Heart left ventricle (tissue), 16 donors: ENCODE data around the gene FAM216A. TPM values are rescaled to one million over a fixed set of nuclear protein-coding genes. Genes with fewer than 3 reads are reported as not detected.
A peak's percentile ranks its signal among the peaks of the same experiment; 100 is the strongest.

Experiments used
- ATAC-seq, 4 donors: fragments of 200-7000 bp; cut with Tn5 transposase; one replicate each; pipeline ENCODE4 v1.9.1; 2020 to 2022; ENCODE audit warnings: moderate library complexity in 4 of 4, mild to moderate bottlenecking in 3 of 4, moderate number of reproducible peaks in 1 of 4
- DNase-seq, 5 donors: peaks; one replicate each; pipeline ENCODE4 v3.0.0-alpha.2; 2020
- H3K27ac ChIP-seq, 12 donors: fragments of 200-600 bp; sonication (generic) in 4 of 12; one replicate each; pipeline versions ENCODE4 v1.5.0 to v1.8.0; 2016 to 2022; ENCODE audit warnings: mild to moderate bottlenecking in 2 of 12
- H3K27me3 ChIP-seq, 9 donors: fragments of 200-600 bp; sonication (generic) in 2 of 9; one replicate each; pipeline versions ENCODE4 v1.5.1 to v1.8.0; 2016 to 2022; ENCODE audit warnings: mild to moderate bottlenecking in 3 of 9
- H3K36me3 ChIP-seq, 9 donors: fragments of 200-600 bp; sonication (generic) in 2 of 9; one replicate each; pipeline versions ENCODE4 v1.5.0 to v1.8.0; 2018 to 2022; ENCODE audit warnings: mild to moderate bottlenecking in 2 of 9
- H3K4me1 ChIP-seq, 12 donors: fragments of 200-600 bp; sonication (generic) in 4 of 12; one replicate each; pipeline versions ENCODE4 v1.5.0 to v1.8.0; 2016 to 2022; ENCODE audit warnings: mild to moderate bottlenecking in 3 of 12
- H3K4me3 ChIP-seq, 12 donors: fragments of 200-600 bp; sonication (generic) in 4 of 12; one replicate each; pipeline versions ENCODE4 v1.5.0 to v1.8.0; 2017 to 2022; ENCODE audit warnings: mild to moderate bottlenecking in 9 of 12, moderate library complexity in 4 of 12
- H3K9me3 ChIP-seq, 12 donors: fragments of 200-600 bp; sonication (generic) in 4 of 12; one replicate each; pipeline versions ENCODE4 v1.5.0 to v1.8.0; 2016 to 2022; ENCODE audit warnings: mild to moderate bottlenecking in 1 of 12
- CTCF ChIP-seq, 12 donors: fragments of 200-600 bp; sonication (generic) in 4 of 12; IDR thresholded peaks; one replicate each; pipeline versions ENCODE4 v1.5.0 to v1.8.0; 2018 to 2022; ENCODE audit warnings: antibody characterized with exemption in 12 of 12, mild to moderate bottlenecking in 5 of 12
- POLR2A ChIP-seq, 2 donors: fragments of 450-650 bp; IDR thresholded peaks; one replicate each; pipeline ENCODE4 v1.6.1; 2017; ENCODE audit warnings: antibody characterized with exemption in 2 of 2, mild to moderate bottlenecking in 2 of 2, moderate library complexity in 2 of 2
- WGBS, 4 donors: extraction: QIAGEN DNeasy Blood & Tissue Kit in 2 of 4; methylation state at CpG; one replicate each; pipeline versions ENCODE4 v1.1.5 to v1.1.7; 2013 to 2018; 5-methylcytosine and 5-hydroxymethylcytosine counted together
- intact Hi-C, 10 donors: fragments of 100-400 bp; cut with DNase I; formaldehyde crosslinking; loops; one replicate each; pipeline versions ENCODE4 v1.11.1 to v1.14.2; 2022
- polyA plus RNA-seq, 2 donors: library from polyadenylated mRNA; stranded (reverse); fragments of 200-250 nt; gene quantifications; one replicate each; pipeline ENCODE4 v1.2.3, GENCODE V29; 2013
- total RNA-seq, 9 donors: library from RNA; depleted of rRNA in 2 of 9; stranded (reverse); fragments of >200 nt in 2 of 9; fragmentation: NEBNext Ultra II Directional in 3 of 9; extraction: Animal tissue kit (Norgen Biotek cat#: 25700) in 3 of 9; gene quantifications; one replicate each; pipeline versions ENCODE4 v1.1.0 to v1.2.4, GENCODE V29; 2016 to 2023
- donor health status: ischemic (EF 13 %, LVEDD 7.1; RV severe dilation, severe dysfunction).
- donor health status: healthy with polysubstance abuse.
- donor health status: DM: no; HTN: yes; CAD: no.
- donor health status: DM: no; HTN: no; CAD: no.
- donor health status: ischemic (EF 25% LVEDD 6.9; RV normal size, moderate dysfunction).
- donor health status: ischemic (EF 25% LVEDD 5.7; RV mildly dilated, moderate dysfunction).
- donor health status: healthy.
- donor health status: DM: yes; HTN: yes; CAD: no.
- donor health status: ischemic (EF 35%, LVEDD 5.7; RV mildly dilated, moderate dysfunction).
- donor health status: nonischemic (EF 11% LVEDD 7.7; RV severe dilation, severe dysfunction).
- donor health status: DM: yes; HTN: yes; CAD: no.
- donor health status: PGD.
- donor health status: ischemic (EF 29% LVEDD 5.4; RV normal size, mild dysfunction).
- donor health status: nonischemic (EF 23%, LVEDD 6.1; RV moderate dilation, normal function).

Gene FAM216A
- total and polyA plus RNA-seq, 11 donors, result 3.6 to 29.3 (median 5.8) TPM

GRCh38 chr12:110501399-110501751 is 32.7 kb downstream of the FAM216A start:
- H3K9me3 ChIP-seq, result no peaks in the 10 kb centered on the region
- peak in 2 of 5 donors; percentile 21 to 38 for DNase-seq

GRCh38 chr12:110501752-110502738 is 33.4 kb downstream of the FAM216A start, which contains the start of the genes RAD9B and VPS29:
RAD9B (plus strand) TSS chr12:110502331; CDS start chr12:110502338, 7 bp downstream.
VPS29 (minus strand) TSS chr12:110502111; CDS start chr12:110502051, 60 bp downstream.
- Histone ChIP-seq H3K4me3 (peak within 1 kb of the TSS; percentile 65 to 98 (median 89)), H3K36me3 (peaks cover 0 to 11% (median 5%) of the 10 kb centered on the region in 9 donors), H3K9me3 (no peaks in the 10 kb centered on the region), H3K27ac (peak within 1 kb of the TSS; percentile 64 to 96 (median 90)), H3K4me1 (peaks cover 0 to 40% (median 29%) of the 10 kb centered on the region in 12 donors), H3K27me3 (no peaks in the 10 kb centered on the region)
- DNase-seq, result peak; percentile 98 to 99 (median 98)
- intact Hi-C loops, result loop anchor here in 7 of 10 donors (1.0 to 10.0 kb wide), 6 partner anchors 33 to 385 kb away; partner anchors contain the start of genes FAM216A (in 6 of the 7), GPN3 (in 6 of the 7) and ARPC3 (in 3 of the 7)
- ATAC-seq, result peak; percentile 98 to 99 (median 99)
- WGBS, 4 donors, result 6 to 11% (median 8%) methylated on average over 54 to 61 of the region's 61 CpGs
- no peak for TF ChIP-seq CTCF (IDR thresholded peaks at IDR 0.05)
- TF ChIP-seq POLR2A (IDR thresholded peaks at IDR 0.05), result peak in 1 of 2 donors; percentile 87

More at GRCh38 chr12:110501399-110501751, 32.7 kb downstream of the FAM216A start:
- Histone ChIP-seq H3K4me1 (peaks cover 0 to 40% (median 29%) of the 10 kb centered on the region in 12 donors), H3K4me3 (peak overlapping the region; percentile 65 to 98 (median 89)), H3K36me3 (peaks cover 0 to 16% (median 5%) of the 10 kb centered on the region in 9 donors), H3K27ac (peak overlapping the region; percentile 64 to 96 (median 90)), H3K27me3 (no peaks in the 10 kb centered on the region)
- intact Hi-C loops, result loop anchor here in 6 of 10 donors (5.0 to 10.0 kb wide), 4 partner anchors 34 to 386 kb away; partner anchors contain the start of genes FAM216A (in 4 of the 6), GPN3 (in 4 of the 6) and ARPC3 (in 3 of the 6)
- ATAC-seq, result peak in 3 of 4 donors; percentile 23 to 43 (median 27)
- 0 to 1% (median 0%) methylated on average over 16 to 17 of the region's 17 CpGs for WGBS, 4 donors
- no peak for TF ChIP-seq POLR2A (IDR thresholded peaks at IDR 0.05)
- no peak for TF ChIP-seq CTCF (IDR thresholded peaks at IDR 0.05)

- H3K27ac ChIP-seq, result no peak overlapping the region
- H3K36me3 ChIP-seq, result peaks cover 0 to 9% (median 0%) of the 10 kb centered on the region in 9 donors
- intact Hi-C loops, result loop anchor here in 7 of 10 donors (2.0 to 10.0 kb wide), 5 partner anchors 35 to 384 kb away; partner anchors contain the start of genes FAM216A (in 5 of the 7), GPN3 (in 5 of the 7) and ARPC3 (in 3 of the 7)
- no peaks in the 10 kb centered on the region for H3K27me3 ChIP-seq
- no peak for TF ChIP-seq CTCF (IDR thresholded peaks at IDR 0.05)
- TF ChIP-seq POLR2A (IDR thresholded peaks at IDR 0.05), result no peak
- no peak overlapping the region for H3K4me3 ChIP-seq
- 83 to 90% (median 88%) methylated on average over 1 of the region's 1 CpG for WGBS, 4 donors
- peaks cover 0 to 35% (median 27%) of the 10 kb centered on the region in 12 donors for H3K4me1 ChIP-seq
- no peak for ATAC-seq
- no peak for DNase-seq
- H3K9me3 ChIP-seq, result no peaks in the 10 kb centered on the region
Measured at GRCh38 chr12:110503432-110503831, 34.8 kb downstream of the FAM216A start.
